Metanephros (tissue), 1 donor: ENCODE measurements around the gene ARHGDIG. TPM values are rescaled to one million over a fixed set of nuclear protein-coding genes. Genes with fewer than 3 reads are reported as not detected.

ENCODE experiments used
- total RNA-seq: library from RNA; depleted of rRNA; stranded (reverse); fragments of >200 nt; gene quantifications from one replicate; pipeline ENCODE4 v1.2.3, GENCODE V29; 2014

Gene ARHGDIG
- 1.6 TPM for total RNA-seq

GRCh38 chr16:280552-280951 is at the start of gene ARHGDIG:
ARHGDIG (plus strand) TSS chr16:280591; CDS start chr16:280681, 90 bp downstream.

GRCh38 chr16:234468-235305 is 45.7 kb upstream of the ARHGDIG start, which contains the start of gene FAM234A:
FAM234A (plus strand) TSS chr16:234821; CDS start chr16:254414, 19,593 bp downstream.

GRCh38 chr16:275786-276232 is 4.6 kb upstream of the ARHGDIG start, which contains the start of gene RGS11:
RGS11 (minus strand) TSS chr16:275944; CDS start chr16:275911, 33 bp downstream.

GRCh38 chr16:283033-283805 is 2.8 kb downstream of the ARHGDIG start, which contains the start of gene PDIA2:
PDIA2 (plus strand) TSS chr16:283164; CDS start chr16:283170, 6 bp downstream.

Other genes starting within 250 kb of the ARHGDIG start
- gene POLR3K, start 227.0 kb upstream of the ARHGDIG start, total RNA-seq = 3.6 TPM
- gene SNRNP25, start 226.8 kb upstream of the ARHGDIG start, total RNA-seq = 15.2 TPM
- gene RHBDF1, start 208.0 kb upstream of the ARHGDIG start, total RNA-seq = 36.4 TPM
- gene MPG, start 202.4 kb upstream of the ARHGDIG start, total RNA-seq = 87.7 TPM
- gene NPRL3, start 141.9 kb upstream of the ARHGDIG start, total RNA-seq = 31.1 TPM
- gene HBZ, start 127.9 kb upstream of the ARHGDIG start, total RNA-seq = 38.7 TPM
- 135 TPM for gene HBM, start 114.6 kb upstream of the ARHGDIG start, total RNA-seq
- gene HBA2, start 107.7 kb upstream of the ARHGDIG start, total RNA-seq = 14,996 TPM
- 5,051 TPM for gene HBA1, start 103.9 kb upstream of the ARHGDIG start, total RNA-seq
- gene HBQ1, start 100.1 kb upstream of the ARHGDIG start, total RNA-seq = 6.5 TPM
- gene LUC7L, start 51.1 kb upstream of the ARHGDIG start, total RNA-seq = 93.1 TPM
- 70.0 TPM for gene FAM234A, start 45.8 kb upstream of the ARHGDIG start, total RNA-seq
- gene RGS11, start 4.6 kb upstream of the ARHGDIG start, total RNA-seq = 4.9 TPM
- gene PDIA2, start 2.6 kb downstream of the ARHGDIG start, total RNA-seq = 0.47 TPM
- gene AXIN1, start 72.1 kb downstream of the ARHGDIG start, total RNA-seq = 14.8 TPM
- gene MRPL28, start 89.9 kb downstream of the ARHGDIG start, total RNA-seq = 45.5 TPM
- 54.2 TPM for gene PGAP6, start 101.4 kb downstream of the ARHGDIG start, total RNA-seq
- gene NME4, start 116.6 kb downstream of the ARHGDIG start, total RNA-seq = 40.1 TPM
- gene DECR2, start 121.3 kb downstream of the ARHGDIG start, total RNA-seq = 22.0 TPM
- gene RAB11FIP3, start 145.1 kb downstream of the ARHGDIG start, total RNA-seq = 108 TPM
- gene CAPN15, start 247.1 kb downstream of the ARHGDIG start, total RNA-seq = 37.6 TPM